Fibroblast of pulmonary artery (primary cell): ENCODE results near the gene ADAMTSL2.

Experiments used
- DNase-seq: peaks from one replicate; pipeline ENCODE4 v3.0.0-alpha.2; 2010; ENCODE audit warnings: low read depth
- H3K4me3 ChIP-seq: replicated peaks from 2 replicates; pipeline ENCODE4 v1.5.1; 2011; ENCODE audit warnings: low read depth, mild to moderate bottlenecking, control low read depth, low read length, moderate library complexity
- CTCF ChIP-seq: IDR thresholded peaks from 2 replicates; pipeline ENCODE4 v1.5.1; 2011; ENCODE audit warnings: mild to moderate bottlenecking, control low read depth, low read length, inconsistent platforms; ENCODE audit errors: missing control alignments

Gene ADAMTSL2

GRCh38 chr9:133534346-133535291, at the start of gene ADAMTSL2:
Gene ADAMTSL2, plus strand, starts transcription at chr9:133534704. Its CDS starts 2,009 bp downstream, at chr9:133536713.
- no peak for TF ChIP-seq CTCF
- peak within 1 kb of the TSS; percentile 33 for H3K4me3 ChIP-seq
- DNase-seq, result peak; percentile 76

GRCh38 chr9:133485531-133486260, 48.8 kb upstream of the ADAMTSL2 start:
- H3K4me3 ChIP-seq, result no peak overlapping the region
- no peak for TF ChIP-seq CTCF

GRCh38 chr9:133487331-133487725, 47.2 kb upstream of the ADAMTSL2 start:
- no peak overlapping the region for H3K4me3 ChIP-seq
- DNase-seq, result no peak
- TF ChIP-seq CTCF, result no peak

More at GRCh38 chr9:133485531-133486260, 48.8 kb upstream of the ADAMTSL2 start:
- no peak for DNase-seq

GRCh38 chr9:133488686-133489252, 45.7 kb upstream of the ADAMTSL2 start:
- no peak for DNase-seq
- TF ChIP-seq CTCF, result no peak
- H3K4me3 ChIP-seq, result no peak overlapping the region

GRCh38 chr9:133489253-133490190, 45.0 kb upstream of the ADAMTSL2 start:
- DNase-seq, result no peak
- no peak for TF ChIP-seq CTCF
- no peak overlapping the region for H3K4me3 ChIP-seq

GRCh38 chr9:133490201-133490681, 44.3 kb upstream of the ADAMTSL2 start:
- no peak overlapping the region for H3K4me3 ChIP-seq
- no peak for TF ChIP-seq CTCF
- DNase-seq, result no peak
